ENCODE data around the gene ITPR3. TPM values are rescaled to one million over a fixed set of nuclear protein-coding genes. Genes with fewer than 3 reads are reported as not detected.

ITPR3 gene
- total RNA-seq, 1 donor from 2014 or later, result 5.6 TPM

GRCh38 chr6:33583591-33584155, 37.4 kb upstream of the ITPR3 start:
- Histone ChIP-seq H3K27ac (replicated peaks) (no peak overlapping the region), H3K36me3 (no peaks in the 10 kb centered on the region), H3K9me3 (replicated peaks) (no peaks in the 10 kb centered on the region), H3K4me3 (no peak overlapping the region), H3K27me3 (ENCODE audit: low read depth) (no peaks in the 10 kb centered on the region), H3K4me1 (peaks cover 40% of the 10 kb centered on the region)
- no peak for DNase-seq
- intact Hi-C loops (cut with micrococcal nuclease), result loop anchor here (10.0 kb wide), 1 partner anchor 91 kb away; no protein-coding TSS in a partner anchor
- peak; percentile 24 for TF ChIP-seq CTCF (IDR thresholded peaks at IDR 0.05; ENCODE audit: borderline replicate concordance)

- H3K36me3 ChIP-seq, result no peaks in the 10 kb centered on the region
- peak overlapping the region; percentile 17 for H3K27ac ChIP-seq (replicated peaks)
- no peak for DNase-seq
- no peaks in the 10 kb centered on the region for H3K27me3 ChIP-seq (ENCODE audit: low read depth)
- intact Hi-C loops (cut with micrococcal nuclease), result loop anchor here (5.0 to 10.0 kb wide), 2 partner anchors 90 to 117 kb away; no protein-coding TSS in a partner anchor
- H3K4me3 ChIP-seq, result no peak overlapping the region
- H3K9me3 ChIP-seq (replicated peaks), result no peaks in the 10 kb centered on the region
- peaks cover 40% of the 10 kb centered on the region for H3K4me1 ChIP-seq
- no peak for TF ChIP-seq CTCF (IDR thresholded peaks at IDR 0.05; ENCODE audit: borderline replicate concordance)
These were observed 36.3 kb upstream of the ITPR3 start for GRCh38 chr6:33584700-33585402.

- Histone ChIP-seq H3K9me3 (replicated peaks) (no peaks in the 10 kb centered on the region), H3K27me3 (ENCODE audit: low read depth) (no peaks in the 10 kb centered on the region), H3K4me1 (peaks cover 40% of the 10 kb centered on the region), H3K36me3 (no peaks in the 10 kb centered on the region), H3K27ac (replicated peaks) (peak overlapping the region; percentile 41), H3K4me3 (no peak overlapping the region)
- TF ChIP-seq CTCF (IDR thresholded peaks at IDR 0.05; ENCODE audit: borderline replicate concordance), result peak; percentile 99
- intact Hi-C loops (cut with micrococcal nuclease), result loop anchor here (5.0 to 10.0 kb wide), 2 partner anchors 89 to 117 kb away; no protein-coding TSS in a partner anchor
- DNase-seq, result peak; percentile 78
These were observed 35.6 kb upstream of the ITPR3 start for GRCh38 chr6:33585403-33586107.

GRCh38 chr6:33586108-33586640, 34.9 kb upstream of the ITPR3 start:
- no peak for DNase-seq
- intact Hi-C loops (cut with micrococcal nuclease), result loop anchor here (5.0 to 10.0 kb wide), 2 partner anchors 89 to 116 kb away; no protein-coding TSS in a partner anchor
- peak overlapping the region; percentile 41 for H3K27ac ChIP-seq (replicated peaks)
- no peak for TF ChIP-seq CTCF (IDR thresholded peaks at IDR 0.05; ENCODE audit: borderline replicate concordance)
- no peaks in the 10 kb centered on the region for H3K27me3 ChIP-seq (ENCODE audit: low read depth)
- H3K9me3 ChIP-seq (replicated peaks), result no peaks in the 10 kb centered on the region
- H3K36me3 ChIP-seq, result no peaks in the 10 kb centered on the region
- H3K4me3 ChIP-seq, result no peak overlapping the region
- H3K4me1 ChIP-seq, result peaks cover 44% of the 10 kb centered on the region

- Histone ChIP-seq H3K27ac (replicated peaks) (no peak overlapping the region), H3K9me3 (replicated peaks) (no peaks in the 10 kb centered on the region), H3K4me1 (peaks cover 47% of the 10 kb centered on the region), H3K36me3 (no peaks in the 10 kb centered on the region), H3K4me3 (no peak overlapping the region), H3K27me3 (ENCODE audit: low read depth) (no peaks in the 10 kb centered on the region)
- no peak for TF ChIP-seq CTCF (IDR thresholded peaks at IDR 0.05; ENCODE audit: borderline replicate concordance)
- intact Hi-C loops (cut with micrococcal nuclease), result loop anchor here (5.0 to 10.0 kb wide), 2 partner anchors 87 to 115 kb away; no protein-coding TSS in a partner anchor
- DNase-seq, result no peak
These were observed 33.6 kb upstream of the ITPR3 start for GRCh38 chr6:33587529-33587928.

Measured in left ventricle myocardium inferior (tissue), 1 donor.